Measurements from ENCODE around the gene TDRD12.
"Not testable (repeated sequence)": the region's sequence is repeated elsewhere in the genome, so short reads cannot be mapped to it uniquely, and the experiment has no call there.

TDRD12 gene

DNA sequence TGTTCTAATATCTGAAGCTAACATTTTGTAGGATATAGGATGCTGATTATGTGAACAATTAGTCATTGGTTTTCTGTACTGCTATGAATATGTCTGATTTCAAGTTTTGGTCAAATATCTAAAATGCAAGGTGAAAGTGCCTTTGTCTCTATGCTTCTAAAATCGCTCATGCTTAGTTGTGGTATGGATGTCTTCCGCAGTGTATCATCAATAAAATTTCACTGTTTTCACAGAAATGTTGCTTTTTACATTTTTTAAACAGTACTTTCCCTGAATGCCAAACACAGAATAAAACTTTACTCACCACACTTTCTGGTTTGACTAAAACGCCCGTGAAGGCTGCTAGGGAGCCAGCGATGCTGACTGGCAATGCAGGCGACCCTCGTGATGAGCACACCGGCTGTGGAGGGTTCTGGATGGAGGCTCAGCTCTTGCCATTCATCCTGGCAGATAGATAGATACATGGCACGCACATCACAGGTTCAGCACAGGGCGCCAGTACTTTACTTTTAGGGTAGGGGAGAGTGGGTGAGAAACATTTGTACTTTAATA lies 109.9 kb downstream of the TDRD12 start:
- DNase-seq (ENCODE audit: low read depth in 2 of 2), result no peak

DNA sequence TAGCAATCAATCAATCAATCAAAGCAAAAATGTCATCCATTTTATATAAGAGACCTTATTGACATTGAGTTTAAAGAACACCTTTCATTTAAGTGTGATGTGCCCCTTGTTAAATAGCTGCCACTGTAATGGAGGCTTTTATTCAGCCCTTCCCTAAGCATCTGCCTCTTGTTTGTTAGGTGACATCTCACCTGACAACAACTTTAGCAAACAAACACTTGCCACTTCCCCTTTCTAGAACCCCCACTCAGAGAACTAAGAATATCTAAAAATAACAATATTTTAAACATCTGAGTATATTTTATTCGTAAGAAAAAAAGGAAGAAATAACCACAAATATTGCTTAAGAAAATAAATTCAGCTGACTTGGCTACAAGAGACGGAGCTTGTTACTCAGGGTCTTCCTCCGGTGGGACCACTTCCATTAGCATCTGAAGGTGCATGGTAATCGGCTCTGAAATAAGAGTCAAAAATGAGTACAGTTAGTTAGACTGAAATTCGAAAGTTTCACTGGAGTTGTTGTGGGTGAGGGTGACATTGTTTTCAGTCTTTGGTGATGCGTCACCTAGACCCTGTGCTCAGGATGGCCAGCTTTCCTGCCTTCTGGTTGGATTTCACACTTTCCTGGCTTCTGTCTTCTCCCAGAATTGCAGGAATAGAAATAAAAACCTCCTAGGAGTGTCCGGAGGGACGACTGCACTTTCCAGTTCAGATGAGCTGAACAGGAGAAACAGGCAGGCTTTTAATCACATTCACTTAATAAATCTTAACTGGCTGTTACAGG lies 110.9 kb downstream of the TDRD12 start:
- DNase-seq (ENCODE audit: low read depth in 2 of 2), result no peak

DNA sequence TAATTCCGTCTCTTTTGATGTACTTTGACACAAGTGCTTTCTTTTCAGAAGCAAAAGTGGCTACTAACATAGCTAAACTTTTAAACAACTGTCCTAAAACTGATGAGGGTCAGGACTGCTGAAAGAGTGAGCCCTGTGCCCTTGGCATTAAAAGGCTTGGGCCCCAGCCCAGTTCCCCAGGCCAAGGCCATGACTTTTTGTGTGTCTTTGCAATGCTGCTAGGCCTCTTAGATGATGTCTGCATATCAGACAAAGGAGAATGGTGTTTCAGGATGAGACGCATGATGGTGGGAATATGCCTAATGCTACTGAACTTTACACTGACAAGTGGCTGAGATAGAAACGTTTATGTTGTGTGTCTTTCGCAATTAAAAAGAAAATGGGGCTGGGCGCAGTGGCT lies 112.0 kb downstream of the TDRD12 start:
- no peak for DNase-seq (ENCODE audit: low read depth in 2 of 2)

DNA sequence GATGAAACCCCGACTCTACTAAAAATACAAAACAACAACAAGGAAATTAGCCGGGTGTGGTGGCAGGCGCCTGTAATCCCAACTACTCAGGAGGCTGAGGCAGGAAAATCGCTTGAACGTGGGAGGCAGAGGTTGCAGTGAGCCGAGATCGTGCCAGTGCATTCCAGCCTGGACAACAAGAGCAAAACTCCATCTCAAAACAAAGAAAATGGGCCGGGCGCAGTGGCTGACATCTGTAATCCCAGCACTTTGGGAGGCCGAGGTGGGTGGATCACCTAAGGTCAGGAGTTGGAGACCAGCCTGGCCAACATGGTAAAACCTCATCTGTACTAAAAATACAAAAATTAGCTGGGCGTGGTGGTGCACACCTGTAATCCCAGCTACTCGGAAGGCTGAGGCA lies 112.5 kb downstream of the TDRD12 start:
- DNase-seq (ENCODE audit: low read depth in 2 of 2), result not testable (repeated sequence)

DNA sequence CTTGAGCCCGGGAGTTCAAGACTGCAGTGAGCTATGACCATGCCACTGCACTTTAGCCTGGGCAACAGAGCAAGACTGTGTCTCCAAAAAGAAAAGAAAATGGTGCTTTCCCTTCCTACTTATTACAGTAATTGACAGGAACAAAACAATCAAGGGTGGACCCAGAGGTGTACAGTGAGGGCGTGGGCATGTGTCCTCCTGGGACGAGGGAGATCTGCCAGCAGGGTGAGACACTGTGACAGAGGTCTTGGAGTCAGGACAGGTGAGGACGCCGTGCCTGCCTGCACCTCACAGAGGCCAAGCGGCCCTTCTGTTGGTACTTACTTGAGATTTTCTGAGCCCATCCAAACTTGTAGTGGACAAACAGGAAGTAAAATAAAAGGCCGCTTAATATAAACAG lies 113.3 kb downstream of the TDRD12 start:
- DNase-seq (ENCODE audit: low read depth in 2 of 2), result not testable (repeated sequence)

DNA sequence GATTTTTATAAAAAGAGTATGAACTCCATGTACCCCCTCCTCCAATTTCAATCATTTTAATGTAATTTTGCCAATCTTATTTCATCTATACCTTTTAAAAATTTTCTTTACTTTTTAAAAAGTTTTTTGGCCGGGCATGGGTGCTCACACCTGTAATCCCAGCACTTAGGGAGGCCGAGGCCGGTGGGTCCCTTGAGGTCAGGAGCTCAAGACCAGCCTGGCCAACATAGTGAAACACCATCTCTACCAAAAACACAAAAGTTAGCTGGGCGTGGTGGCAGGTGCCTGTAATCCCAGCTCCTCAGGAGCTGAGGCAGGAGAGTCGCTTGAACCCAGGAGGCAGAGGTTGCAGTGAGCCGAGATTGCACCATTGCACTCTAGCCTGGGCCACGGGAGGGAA lies 113.8 kb downstream of the TDRD12 start:
- not testable (repeated sequence) for DNase-seq (ENCODE audit: low read depth in 2 of 2)

DNA sequence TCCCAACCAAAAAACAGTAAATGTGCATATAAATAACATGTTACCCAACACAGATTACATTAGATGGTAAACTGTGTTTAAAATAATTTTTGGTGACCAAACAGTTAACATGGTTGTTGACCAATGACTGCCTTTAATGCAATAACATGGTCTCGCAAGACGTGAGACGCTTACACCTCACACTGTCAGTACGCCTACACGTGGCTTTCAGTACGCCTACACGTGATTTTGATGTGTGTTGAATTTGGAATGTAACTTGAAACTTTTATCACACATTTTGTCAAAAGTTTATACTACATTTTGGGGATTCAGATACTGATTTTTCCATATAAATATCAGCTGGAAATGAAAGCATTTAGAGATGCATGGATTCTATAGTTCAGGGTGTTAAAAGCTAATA lies 118.0 kb downstream of the TDRD12 start:
- DNase-seq (ENCODE audit: low read depth in 2 of 2), result no peak

DNA sequence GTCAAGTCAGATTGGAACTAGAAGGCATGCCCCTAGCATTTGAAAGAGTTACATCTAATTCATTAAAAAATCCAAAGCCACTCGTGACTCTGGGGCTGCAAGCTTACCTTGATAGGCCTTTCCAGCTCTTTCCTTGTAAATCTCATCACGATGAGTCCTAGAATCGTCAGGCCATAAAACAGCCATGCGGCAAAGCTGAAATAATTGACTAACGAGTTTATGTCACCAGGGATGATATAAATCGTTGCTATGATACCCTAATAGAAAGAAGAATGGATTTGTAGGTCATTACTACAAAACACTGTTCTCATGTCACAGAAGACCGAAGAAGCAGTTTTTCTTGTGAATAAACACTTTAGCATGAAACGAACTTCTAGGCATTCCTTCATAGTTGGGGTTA lies 122.5 kb downstream of the TDRD12 start:
- DNase-seq (ENCODE audit: low read depth in 2 of 2), result no peak

DNA sequence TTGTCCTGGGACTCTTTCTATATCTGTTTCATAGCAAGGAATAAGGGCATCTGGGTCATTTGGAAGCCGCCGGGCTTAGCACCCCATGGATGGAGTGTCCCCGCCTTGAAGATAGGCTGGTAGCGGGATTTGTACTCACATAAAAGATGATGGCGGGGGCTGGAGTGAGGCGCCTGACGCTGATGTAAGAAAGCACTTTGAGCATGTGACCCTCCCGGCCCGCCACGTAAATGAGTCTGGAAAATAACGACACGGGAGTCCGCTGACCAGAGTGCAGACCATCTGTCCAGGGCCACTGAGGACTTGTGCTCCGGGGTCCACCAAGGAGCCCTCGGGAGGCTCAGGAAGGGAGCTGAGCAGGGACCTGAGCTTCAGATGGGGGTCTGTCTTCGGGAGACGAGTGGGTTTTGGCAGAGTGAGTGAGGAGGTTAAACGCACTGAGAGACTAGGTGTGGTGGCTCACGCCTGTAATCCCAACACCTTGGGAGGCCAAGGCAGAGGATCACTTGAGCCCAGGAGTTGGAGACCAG lies 124.2 kb downstream of the TDRD12 start:
- no peak for DNase-seq (ENCODE audit: low read depth in 2 of 2)

DNA sequence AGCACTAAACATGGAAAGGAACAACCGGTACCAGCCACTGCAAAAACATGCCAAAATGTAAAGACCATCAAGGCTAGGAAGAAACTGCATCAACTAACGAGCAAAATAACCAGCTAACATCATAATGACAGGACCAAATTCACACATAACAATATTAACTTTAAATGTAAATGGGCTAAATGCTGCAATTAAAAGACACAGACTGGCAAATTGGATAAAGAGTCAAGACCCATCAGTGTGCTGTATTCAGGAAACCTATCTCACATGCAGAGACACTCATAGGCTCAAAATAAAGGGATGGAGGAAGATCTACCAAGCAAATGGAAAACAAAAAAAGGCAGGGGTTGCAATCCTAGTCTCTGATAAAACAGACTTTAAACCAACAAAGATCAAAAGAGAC lies 128.5 kb downstream of the TDRD12 start:
- DNase-seq (ENCODE audit: low read depth in 2 of 2), result not testable (repeated sequence)

DNA sequence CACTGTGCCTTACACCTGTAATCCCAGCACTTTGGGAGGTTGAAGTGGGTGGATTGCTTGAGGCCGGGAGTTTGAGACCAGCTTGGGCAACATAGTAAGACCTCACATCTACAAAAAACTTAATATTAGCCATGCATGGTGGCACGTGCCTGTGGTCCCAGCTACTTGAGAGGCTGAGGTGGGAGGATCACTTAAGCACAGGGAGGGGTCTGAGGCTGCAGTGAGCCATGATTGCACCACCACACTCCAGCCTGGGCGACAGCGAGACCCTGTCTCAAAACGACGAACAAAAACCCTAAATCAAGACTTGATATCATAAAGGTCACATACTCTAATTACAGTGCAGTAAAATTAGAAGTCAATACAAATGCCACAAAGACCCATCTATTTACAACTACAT lies 132.6 kb downstream of the TDRD12 start:
- DNase-seq (ENCODE audit: low read depth in 2 of 2), result no peak

DNA sequence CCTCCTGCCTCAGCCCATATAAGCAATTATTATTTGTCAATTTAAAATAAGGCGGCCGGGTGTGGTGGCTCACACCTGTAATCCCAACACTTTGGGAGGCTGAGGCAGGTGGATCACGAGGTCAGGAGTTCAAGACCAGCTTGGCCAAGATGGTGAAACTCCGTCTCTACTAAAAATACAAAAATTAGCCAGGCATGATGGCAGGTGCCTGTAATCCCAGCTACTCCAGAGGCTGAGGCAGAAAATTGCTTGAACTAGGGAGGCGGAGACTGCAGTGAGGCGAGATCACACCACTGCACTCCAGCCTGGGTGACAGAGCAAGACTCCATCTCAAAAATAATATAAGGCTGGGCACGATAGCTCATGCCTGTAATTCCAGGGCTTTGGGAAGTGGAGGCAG lies 137.3 kb downstream of the TDRD12 start:
- not testable (repeated sequence) for DNase-seq (ENCODE audit: low read depth in 2 of 2)

DNA sequence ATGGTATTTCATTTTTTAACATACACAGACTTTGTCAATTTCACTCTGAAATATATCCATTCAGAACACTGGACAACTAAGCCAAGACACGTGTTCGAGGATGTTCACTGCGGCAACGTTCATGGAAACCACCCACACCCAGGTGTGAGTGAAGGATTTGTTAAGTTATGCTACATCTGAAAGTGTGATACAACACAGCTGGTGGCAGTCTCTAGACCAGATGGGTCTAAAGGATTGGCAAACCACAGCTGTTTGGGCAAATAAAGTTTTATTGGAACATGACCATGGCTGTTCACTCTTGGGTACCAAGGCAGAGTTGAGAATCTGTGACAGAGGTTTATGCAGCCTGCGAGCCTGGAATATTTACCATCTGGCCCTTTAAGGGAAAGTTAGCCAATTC lies 138.0 kb downstream of the TDRD12 start:
- no peak for DNase-seq (ENCODE audit: low read depth in 2 of 2)

DNA sequence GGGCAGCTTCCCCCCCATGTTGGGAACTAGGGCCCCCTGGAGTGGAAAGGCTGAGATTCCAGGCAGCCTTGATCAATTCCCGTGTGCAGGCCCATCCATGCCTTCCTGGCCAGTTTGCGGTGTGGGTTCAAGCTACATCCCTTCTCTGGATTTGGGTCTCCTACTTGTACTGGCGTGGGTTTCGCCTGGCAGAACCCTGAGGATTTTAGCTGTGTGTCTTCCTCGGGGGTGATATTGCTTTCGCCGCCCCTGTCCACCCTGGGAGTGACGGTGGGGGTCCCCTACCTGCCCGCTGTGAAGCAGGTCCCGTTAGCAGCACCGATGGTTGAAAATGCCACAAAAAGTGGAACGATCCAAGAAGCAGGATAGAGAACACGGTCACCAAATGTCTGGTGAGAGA lies 138.6 kb downstream of the TDRD12 start:
- DNase-seq (ENCODE audit: low read depth in 2 of 2), result no peak

DNA sequence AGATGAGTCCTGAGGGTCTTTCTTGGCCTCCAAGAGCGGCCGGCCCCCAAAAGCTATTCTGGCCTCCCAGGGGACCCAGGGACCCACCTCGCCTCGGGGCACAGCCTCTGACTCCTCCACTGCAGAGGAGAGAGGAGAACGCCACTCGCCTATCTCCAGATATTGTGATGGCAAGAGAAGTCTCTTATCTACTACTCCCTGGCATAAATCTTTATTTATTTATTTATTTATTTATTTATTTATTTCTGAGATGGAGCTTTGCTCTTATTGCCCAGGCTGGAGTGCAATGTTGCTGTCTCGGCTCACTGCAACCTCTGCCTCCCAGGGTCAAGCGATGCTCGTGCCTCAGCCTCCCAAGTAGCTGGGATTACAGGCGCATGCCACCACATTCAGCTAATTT lies 139.0 kb downstream of the TDRD12 start:
- DNase-seq (ENCODE audit: low read depth in 2 of 2), result no peak

DNA sequence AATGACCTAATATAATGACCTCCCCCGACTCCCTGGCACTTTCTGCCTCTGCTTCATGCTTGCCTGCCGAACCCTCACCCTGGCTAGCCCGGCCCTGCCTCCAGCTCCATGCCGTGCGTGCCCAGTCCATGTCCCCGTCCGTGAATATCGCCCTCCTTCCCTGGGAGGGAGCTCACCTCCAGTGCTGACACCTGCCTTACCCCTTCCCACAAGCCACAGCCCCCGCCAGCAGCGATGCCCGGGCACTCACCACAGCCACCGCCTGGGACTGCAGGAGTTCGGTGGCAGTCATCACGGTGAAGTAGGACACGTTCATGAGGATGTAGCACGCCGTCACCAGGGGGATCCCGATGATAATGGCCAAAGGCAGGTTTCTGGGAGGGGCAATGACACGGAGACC lies 140.0 kb downstream of the TDRD12 start:
- DNase-seq (ENCODE audit: low read depth in 2 of 2), result no peak

DNA sequence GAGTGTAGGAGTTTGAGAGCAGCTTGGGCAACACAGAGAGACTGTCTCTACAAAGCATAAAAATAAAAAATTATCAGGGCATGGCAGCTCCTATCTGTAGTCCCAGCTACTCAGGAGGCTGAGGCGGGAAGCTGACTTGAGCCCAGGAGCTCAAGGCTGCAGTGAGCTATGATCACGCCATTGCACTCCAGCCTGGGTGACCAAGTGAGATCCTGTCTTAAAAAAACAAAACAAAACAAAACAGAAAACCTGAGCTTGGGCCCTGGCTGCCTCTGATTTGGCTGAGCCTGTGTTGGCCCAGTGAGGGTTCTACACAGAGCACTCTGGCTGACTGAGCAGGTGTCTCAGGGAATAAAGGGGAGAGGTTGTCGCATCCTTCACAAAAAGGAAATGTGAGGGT lies 142.0 kb downstream of the TDRD12 start:
- DNase-seq (ENCODE audit: low read depth in 2 of 2), result no peak

DNA sequence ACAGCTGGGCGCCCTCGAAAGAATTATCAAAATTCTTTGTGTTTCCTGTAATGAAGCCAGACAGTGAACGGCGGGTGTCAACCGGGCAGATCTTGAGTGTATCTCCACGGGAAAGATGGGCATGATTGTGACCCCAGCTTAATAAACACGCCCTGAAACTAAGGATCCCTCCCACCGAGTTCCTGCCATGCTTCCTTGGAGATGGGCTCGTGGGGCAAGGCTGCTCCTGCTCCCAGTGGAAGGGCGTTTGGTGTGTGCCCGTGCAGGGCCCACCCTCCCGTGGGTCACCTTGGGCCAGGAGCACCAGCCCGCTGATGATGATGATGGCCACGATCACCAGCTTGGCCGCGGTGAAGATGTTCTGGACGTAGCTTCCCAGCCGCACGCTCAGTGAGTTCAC lies 142.6 kb downstream of the TDRD12 start:
- no peak for DNase-seq (ENCODE audit: low read depth in 2 of 2)

DNA sequence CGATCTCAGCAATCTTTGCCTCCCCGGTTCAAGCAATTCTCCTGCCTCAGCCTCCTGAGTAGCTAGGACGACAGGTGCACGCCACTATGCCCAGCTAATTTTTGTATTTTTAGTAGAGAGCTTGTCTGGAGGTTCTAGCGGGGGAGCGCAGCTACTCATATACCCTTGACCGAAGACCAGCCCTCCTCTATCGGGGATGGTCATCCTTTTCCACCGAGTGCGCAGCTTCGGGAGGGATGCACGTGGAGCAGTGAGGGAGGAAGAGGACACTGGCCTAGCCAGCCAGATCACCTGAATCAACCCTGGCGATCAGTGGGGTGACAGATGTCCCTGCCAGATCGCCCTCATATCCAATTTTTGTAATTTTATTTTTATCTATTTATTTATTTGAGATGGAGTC lies 143.2 kb downstream of the TDRD12 start:
- no peak for DNase-seq (ENCODE audit: low read depth in 2 of 2)

DNA sequence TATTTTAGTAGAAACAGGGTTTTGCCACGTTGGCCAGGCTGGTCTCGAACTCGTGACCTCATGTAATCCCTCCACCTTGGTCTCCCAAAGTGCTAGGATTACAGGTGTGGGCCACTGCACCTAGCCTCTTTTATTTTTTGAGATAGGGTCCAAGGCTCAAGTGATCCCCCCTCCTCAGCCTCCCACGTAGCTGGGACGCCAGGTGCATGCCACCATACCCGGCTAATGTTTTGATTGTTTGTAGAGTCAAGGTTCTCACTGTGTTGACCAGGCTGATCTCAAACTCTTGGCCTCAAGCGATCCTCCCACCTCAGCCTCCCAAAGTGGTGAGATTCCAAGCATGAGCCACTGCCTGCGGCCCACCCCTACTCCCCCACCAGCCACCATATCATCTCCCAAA lies 143.7 kb downstream of the TDRD12 start:
- DNase-seq (ENCODE audit: low read depth in 2 of 2), result no peak

DNA sequence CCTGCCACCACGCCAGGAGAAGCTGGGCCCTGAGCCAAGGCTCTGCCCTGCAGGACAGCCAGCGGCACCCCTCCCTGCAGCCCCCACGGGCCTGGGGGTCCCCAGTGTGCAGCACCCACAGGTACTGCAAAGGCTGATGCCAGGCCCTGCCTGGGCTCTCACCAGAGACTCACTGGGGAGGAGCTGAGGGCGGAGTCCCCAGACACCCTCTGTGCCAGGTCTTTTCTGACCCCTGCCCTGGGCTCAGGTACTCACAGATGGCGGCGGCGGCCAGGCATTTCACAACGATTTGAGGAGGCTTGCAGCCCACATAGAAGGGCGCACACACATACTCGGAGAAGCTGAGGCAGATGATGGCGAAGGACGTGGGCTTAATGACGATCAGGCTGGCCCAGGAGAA lies 144.3 kb downstream of the TDRD12 start:
- DNase-seq (ENCODE audit: low read depth in 2 of 2), result no peak

DNA sequence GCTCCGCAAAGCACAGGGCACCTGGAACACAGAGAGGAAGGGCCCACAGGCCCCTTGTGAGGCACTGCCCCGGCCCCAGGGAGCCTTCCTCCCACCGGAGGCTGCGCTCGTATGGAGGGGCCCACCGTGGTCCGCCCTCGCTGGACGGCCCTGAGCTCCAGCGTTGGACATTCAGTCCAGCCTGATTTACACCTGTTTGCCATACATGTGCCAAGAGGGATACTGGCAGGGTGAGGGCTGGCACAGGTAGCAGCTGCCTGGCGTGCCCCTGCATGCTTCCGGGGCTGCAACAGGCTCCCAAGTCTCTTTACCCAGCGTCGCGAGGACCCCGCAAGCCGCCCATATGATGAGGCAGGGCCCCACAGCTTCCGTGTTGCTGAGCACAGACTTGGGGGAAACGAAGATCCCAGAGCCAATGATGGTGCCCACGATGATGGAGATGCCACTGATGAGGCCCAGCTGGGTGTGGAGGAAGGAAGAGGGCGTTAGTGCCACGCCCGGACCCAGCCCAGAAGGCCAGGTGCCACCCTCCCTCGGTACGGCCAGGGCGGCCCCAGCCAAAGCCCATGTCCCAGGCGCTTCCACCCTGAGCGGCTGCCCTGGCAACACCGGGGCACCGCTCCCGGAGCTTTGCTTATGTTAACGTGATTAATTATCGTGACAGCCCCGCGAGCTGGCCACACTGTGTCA lies 144.9 kb downstream of the TDRD12 start:
- DNase-seq (ENCODE audit: low read depth in 2 of 2), result no peak

DNA sequence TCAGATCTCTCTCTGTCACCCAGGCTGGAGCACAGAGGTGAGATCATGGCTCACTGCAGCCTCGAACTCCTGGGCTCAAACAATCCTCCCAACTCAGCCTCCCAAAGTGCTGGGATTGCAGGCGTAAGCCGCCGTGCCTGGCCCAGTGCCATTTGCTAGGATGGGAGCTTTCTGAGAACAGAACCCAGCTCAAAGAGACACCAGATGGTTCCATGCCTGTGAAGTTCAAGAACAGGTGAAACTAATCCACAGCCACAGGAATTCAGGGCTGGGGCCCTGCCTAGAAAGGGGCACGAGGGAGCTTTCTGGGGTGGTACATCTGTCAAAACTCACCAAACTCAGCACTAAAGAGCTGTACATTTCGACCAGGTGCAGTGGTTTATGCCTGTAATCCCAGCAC lies 145.8 kb downstream of the TDRD12 start:
- DNase-seq (ENCODE audit: low read depth in 2 of 2), result no peak

All from stimulated activated CD8-positive, alpha-beta memory T cell treated with anti-CD3 and anti-CD28 coated beads, Interleukin-2, amount 100 ng/mL, for 48 hours (primary cell).